Measurements from ENCODE around the gene PIK3R4.

The PIK3R4 gene

GRCh38 chr3:130640027-130640426 lies 106.6 kb downstream of the PIK3R4 start:
- no peak for DNase-seq (ENCODE audit: low read depth)

GRCh38 chr3:130636480-130637234 lies 110.0 kb downstream of the PIK3R4 start:
- DNase-seq (ENCODE audit: low read depth) = no peak

- DNase-seq (ENCODE audit: low read depth) = no peak
Observed at GRCh38 chr3:130635978-130636377, 110.7 kb downstream of the PIK3R4 start.

GRCh38 chr3:130635285-130635684 lies 111.3 kb downstream of the PIK3R4 start:
- DNase-seq (ENCODE audit: low read depth) = no peak

Measured in GM04503 (cell line).